ENCODE results near the gene UBE2H.
"Not testable (repeated sequence)": the region's sequence is repeated elsewhere in the genome, so short reads cannot be mapped to it uniquely, and the experiment has no call there.

Gene UBE2H

DNA sequence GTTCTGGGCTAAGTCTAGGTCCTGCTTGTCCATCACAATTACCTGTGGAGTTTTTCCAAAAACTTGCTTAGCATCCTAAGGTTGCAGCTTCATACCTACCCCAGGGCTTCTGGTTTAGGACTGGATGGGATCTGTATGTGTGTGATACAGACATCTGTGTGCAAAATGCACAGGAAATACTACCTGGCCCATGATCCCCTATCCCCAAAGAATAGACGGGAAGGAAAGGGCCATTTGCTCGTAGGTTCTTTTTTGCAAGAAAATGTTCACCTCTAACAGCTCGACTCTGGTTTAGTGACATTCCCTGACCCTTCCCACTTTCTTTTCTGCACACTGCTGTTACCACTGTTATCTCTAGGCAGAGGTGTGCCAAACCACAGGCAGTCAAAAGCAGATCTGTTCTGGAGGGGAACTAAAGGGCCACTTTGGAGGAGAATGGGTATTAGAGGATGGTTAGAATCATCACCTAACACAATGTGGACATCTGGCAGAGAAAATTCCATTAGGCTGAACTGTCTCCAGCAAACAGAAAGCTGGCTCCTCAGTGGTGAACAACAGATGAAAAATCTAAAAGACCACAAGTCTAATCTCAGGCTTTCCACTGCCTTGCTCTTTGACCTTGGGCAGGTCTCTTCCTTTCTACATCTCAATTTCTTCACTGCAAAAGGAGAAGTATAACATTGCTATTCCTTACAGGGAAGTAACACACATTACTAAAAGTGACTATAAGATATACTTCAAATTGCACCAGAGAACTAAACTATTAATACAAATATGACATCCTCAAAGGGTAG is 107.4 kb downstream of the UBE2H start:
- no peak for DNase-seq (ENCODE audit: low read depth in 2 of 2, low spot score in 1 of 2)

DNA sequence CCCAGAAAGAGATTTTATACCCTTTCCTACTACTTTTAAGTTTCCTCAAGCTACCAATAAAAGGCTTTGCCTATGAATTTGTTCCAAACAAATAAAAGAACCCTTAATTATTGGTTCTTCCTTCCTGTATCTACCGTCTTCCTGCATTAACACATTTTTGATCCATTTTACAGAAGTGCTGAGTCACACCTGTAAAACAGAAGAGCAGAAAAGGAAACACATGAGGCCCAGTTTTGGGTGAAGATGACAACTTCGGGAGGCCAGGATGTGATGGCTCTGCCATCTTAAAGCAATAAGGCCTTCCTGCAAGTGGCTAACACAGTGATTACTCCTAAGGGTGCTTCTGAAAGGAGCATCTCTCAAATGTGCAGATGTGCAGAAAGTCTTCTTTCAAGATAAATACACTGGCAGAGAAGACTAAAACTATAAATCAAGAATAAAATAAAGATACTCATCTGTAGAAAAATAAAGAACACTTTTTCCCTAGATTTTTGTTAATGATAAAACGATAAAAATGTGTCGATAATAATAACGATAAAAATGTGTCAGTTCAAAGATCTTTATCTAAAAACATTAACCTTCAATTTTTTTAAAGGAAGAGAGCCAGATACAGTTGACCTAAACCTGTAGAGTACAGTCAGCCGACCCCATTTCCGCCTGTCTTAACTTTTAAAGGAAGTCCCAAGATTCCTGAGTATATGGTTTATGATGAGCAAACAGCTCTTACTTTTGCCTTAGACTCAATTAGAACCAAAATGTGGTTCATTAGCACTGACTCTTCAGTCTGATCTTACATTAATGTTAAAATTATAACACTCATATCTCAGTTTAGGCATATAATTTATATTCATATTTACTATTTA is 108.6 kb downstream of the UBE2H start:
- DNase-seq (ENCODE audit: low read depth in 2 of 2, low spot score in 1 of 2): no peak

DNA sequence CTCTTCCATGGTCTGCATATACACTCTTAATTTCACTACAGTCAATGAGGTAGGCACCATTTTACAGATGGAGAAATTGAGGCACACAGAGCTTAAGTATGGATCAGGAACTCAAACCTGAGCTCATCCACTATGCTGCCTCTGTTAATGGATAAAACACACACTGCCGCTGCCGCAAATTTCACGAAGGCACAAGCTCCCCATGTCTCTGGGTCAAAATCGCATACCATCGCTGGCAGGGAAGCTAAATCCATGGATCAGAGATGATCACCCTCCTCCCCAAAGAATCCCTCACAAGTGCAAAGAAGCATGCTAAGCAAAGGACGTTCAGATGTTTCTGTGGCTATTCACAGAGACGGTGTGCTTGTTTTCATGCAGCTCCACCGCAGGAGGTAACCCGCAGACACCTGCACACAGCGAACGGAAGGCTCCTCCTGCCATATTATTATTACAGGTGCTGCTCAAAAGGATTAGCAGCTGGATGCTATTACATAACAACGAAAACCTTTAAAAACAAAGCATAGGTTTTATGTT is 109.3 kb downstream of the UBE2H start:
- no peak for DNase-seq (ENCODE audit: low read depth in 2 of 2, low spot score in 1 of 2)

DNA sequence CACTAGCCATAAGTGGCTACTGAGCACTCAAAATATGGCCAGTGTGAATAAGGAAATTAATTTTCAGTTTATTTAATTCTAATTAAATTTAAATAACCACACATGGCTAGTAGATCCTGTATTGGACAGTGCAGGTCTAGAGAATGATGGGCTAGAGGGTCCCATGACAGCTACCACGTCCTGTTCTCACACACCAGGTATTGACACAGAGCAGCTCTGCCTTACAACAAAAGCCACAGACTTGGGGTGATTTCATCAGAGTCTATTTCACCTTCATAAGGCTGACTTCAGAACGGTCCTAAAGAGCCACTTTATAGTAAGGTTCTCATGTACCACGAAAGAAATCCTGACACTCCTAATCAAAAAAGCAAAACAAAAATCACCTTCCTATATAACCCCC is 111.3 kb downstream of the UBE2H start:
- no peak for DNase-seq (ENCODE audit: low read depth in 2 of 2, low spot score in 1 of 2)

DNA sequence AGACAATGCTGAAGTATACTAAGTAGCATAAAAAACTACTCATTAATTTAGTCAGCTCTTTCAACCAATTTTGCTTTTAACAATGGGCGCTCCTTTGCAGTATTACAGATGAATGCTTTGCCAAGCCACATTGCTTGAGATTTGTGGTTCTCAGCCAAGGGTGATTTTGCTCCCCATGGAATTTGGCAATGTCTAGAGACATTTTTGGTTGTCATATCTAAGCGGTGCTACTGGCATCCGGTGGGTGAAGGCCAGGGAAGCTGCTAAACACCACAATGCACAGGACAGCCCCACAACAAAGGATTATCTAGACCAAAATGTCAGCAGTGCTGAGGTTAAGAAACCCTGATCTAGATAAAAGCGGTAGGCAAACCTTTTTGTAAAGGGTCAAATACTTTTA is 112.0 kb downstream of the UBE2H start:
- no peak for DNase-seq (ENCODE audit: low read depth in 2 of 2, low spot score in 1 of 2)

DNA sequence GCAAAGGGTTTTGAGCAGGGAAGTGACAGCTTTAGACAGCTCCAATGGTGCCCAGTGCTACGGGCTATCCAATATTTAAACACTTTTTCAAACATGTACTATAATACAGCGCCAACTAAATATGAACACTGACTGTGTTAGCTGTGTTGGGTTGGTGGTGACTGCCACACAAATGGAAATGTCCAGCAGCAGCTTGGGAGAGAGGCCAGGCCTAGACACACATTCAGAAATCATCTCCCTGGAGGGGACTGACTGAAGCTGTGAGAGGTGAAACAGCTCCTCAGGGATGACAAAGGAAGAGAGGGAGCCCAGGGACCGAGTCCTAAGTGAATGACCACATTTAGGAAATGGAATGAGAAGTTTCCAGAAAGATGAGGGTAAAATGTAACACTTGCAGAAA is 115.8 kb downstream of the UBE2H start:
- no peak for DNase-seq (ENCODE audit: low read depth in 2 of 2, low spot score in 1 of 2)

DNA sequence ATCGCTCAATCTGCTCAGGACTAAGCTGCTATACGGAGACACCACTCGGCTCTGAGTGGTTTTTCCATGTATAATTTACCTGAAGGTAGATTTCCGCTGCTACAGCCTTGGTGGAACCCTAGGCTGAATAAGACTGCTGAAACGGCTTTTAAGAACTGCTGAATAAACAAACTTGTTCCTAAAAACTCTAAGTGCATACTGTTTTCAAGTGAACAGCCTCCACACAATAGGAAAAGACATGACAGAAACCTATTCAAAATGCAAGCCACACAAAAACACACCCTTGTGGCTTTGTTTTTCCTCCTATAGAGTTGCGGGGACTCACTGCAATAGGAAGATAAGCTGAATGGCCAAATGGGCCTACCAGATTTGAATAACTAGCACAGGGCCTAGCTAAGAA is 117.2 kb downstream of the UBE2H start:
- DNase-seq (ENCODE audit: low read depth in 2 of 2, low spot score in 1 of 2): no peak

DNA sequence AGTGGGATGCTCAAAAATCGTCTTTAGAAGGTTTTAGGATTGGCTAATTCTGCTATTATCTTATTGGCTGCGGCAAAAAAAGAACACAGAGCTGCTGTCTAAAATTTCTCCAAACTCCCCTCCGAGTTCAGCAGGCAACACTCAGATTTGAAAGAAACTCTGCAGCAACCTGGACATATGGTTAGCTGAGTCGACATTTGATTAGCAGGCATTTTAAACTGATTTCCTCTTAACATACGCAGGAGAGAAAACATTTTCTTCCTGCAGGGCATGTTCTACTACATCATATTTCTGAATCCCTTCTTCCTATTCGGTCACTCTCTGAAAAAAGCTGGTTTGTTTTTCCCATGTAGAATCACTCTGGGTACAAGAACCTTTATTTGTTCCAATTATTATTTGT is 119.4 kb downstream of the UBE2H start:
- not testable (repeated sequence) for DNase-seq (ENCODE audit: low read depth in 2 of 2, low spot score in 1 of 2)

DNA sequence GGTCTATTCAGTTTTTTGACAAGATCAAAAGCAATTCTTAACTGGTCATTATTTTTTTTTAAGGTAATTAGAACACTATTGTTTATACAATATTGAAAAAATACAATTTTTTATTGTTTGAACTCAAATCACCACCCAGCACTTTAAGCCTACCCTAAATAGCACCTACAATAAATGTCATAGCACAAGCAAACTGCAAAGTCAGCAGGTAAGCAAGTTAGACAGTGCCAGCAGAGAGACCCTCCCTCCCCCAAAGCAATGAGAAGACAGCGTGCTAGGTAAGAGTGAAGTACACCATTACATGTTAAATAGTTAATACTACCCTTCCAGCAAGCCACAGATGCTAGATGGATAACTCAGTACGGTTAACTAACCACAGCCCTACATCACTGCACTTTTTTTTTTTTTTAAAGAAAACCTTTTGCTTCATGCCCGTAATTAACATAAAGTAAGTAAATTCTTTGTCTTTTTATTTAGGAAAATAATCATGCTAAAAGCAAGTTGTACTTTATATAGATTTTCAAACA is 120.0 kb downstream of the UBE2H start:
- no peak for DNase-seq (ENCODE audit: low read depth in 2 of 2, low spot score in 1 of 2)

DNA sequence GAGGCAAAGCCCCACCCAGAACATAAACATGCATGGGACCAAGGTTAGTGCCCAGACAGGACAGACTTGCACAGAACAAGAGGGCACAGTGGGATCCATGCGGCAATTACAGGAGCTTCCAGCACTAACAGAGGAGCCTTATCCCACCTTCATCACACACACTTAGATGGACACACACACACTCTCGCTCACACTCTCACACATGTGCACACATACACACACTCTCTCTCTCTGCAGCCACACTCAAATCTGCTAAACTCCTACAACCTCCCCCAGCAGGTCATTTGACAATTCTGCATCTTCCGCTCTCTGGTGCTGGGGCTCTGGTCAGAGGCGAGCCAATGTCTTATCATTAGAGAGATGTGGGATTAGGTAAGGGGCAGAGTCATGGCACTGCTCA is 120.5 kb downstream of the UBE2H start:
- no peak for DNase-seq (ENCODE audit: low read depth in 2 of 2, low spot score in 1 of 2)

DNA sequence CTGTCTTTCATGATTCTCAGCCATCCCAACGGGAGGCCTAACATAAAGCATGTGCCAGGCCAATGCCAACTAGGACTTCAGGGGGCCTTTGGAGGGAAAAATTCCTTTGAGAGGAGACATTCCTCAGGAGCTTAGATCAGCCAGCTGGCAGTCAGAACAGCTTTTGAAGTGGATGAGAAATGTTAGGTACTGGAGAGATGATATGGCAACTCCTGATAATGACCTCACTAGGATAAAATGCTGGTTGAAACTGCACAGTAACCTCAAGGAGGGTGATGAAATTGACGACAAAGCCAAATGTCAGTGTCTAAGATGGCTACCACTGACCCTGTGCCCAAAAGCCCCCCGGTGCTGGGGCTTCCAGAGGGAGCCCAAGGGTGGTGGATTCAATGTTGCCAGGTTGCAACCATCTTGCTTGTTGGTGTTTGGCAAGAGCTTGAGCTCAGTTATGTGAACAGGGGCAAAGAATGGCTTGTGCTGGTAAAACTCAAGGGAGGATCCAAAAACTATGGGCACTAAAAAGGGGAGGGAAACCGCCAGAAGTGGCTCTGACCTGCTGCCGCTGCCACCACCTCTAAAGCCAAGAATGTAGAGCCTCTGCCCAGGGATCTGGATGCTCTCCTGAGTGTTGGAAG is 121.2 kb downstream of the UBE2H start:
- DNase-seq (ENCODE audit: low read depth in 2 of 2, low spot score in 1 of 2): no peak

DNA sequence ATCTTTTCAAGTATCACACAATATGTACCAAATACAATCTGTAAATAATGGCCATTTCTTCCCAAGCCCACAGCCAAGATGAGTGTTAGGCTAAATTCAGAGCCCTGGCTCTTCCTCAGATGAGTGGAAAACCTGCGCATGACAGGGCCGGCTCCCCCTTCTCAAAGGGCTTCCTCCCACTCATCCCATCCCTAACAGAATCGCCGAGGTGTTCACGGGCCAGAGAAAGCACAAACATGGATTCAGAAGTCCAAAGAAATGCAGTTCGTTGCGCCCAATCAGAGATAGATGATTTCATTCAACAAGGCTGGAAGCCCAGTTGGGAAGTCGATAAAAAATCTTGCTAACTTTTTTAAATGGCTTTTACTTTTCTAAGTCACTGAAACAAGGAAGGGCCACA is 121.8 kb downstream of the UBE2H start:
- no peak for DNase-seq (ENCODE audit: low read depth in 2 of 2, low spot score in 1 of 2)

DNA sequence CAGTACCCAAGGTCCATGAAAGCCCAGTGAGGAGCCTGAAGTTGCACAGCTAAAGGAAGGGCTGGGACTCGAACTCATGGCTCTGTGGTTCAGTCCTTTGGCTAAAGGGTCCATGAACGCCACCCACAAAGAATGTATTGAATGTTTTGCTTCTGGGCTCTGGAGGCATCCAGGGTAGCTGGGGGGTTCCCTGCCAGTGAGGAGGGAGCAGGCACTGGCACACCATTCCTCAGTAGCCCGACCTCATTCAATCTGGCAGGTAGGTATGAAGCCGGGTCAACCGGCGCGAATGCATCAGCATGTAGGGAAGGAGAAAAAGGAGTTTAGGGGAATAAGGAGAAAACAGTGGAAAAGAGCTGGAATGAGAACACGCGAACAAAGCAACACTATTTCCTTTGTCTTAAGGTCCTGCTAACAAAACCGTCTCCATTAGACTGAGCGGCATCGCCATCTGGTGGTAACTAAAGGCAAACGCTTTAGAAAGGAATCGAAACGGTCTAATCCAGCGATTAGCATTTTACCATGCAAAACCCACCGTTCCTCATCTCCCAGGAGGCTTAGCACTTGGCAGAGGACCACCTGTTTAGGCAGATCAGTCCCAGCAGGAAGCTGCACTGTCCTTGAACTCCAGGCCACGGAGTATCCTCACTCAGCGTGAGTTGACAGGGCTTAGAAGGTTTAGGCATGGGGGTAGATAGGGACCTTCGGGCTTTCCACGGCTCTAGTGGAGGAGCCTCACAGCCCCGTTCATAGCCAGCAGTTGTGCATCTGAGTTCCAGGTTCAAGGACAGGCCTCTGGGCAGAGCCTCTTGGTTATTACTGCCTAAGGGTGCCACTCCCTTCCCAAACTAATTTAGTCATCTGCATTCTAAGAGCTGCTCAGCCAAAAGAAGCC is 122.8 kb downstream of the UBE2H start:
- DNase-seq (ENCODE audit: low read depth in 2 of 2, low spot score in 1 of 2): no peak

DNA sequence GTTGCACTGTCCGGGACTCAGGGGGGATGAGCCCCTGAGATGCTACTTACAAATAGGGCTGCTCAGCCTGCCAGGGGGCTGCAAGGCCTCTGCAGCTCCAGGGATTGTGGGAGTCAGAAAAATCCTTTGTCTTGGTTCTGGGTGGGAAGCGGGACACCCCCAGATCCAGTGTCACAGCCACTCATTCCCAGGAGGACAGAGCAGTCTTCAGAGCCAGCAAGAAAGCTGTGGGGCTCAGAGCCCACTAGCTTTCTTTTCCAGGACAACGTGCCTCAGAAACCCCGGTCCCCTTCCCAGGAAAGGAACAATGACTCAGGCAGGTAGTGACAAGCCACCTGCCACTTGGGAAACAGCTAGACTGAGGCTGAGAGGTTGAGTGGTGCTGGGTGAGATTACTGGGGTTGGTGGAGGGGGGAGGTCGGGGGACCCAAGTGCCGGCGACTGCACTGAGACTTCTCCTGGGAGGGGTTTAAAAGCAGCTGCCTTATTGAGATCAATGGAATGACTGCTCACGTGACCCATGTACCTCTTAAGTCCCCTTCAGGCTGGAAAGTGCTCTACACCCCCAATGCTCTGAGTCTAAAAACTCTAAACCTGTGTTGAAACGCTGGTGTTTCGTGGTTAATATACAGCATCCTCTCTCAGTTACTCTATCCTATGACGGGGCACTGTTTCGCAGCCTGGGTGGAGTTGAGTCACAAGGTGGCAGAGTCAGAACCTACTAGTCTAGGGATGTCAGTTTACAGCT is 123.6 kb downstream of the UBE2H start:
- no peak for DNase-seq (ENCODE audit: low read depth in 2 of 2, low spot score in 1 of 2)

DNA sequence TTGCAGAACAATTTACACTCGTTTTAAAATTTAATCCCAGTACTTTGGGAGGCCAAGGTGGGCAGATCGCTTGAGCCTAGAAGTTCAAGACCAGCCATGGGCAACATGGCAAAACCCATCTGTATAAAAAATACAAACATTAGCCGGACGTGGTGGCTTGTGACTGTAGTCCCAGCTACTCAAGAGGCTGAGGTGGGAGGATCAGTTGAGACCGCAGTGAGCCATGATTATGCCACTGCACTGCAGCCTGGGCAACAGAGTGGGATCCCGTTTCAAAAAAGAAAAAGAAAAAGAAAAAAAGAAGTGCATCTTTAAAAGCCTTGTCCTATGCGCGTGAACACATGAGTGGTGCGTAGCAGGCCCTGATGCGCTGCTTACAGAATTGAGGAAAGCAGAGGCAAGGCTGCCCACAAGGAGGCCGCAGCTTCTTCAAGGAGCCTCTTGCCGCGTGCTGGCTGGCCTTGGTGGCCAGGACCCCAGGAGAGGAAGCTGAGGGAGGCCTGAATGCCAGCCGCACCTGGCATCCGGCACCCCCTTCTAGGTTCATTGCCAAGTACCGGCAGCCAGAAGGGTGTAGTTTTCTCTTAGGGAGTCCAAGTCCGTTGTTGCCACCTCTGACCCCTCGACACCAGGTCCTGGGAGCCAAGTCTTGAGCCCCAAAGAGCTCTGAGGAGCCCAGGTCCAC is 124.5 kb downstream of the UBE2H start:
- DNase-seq (ENCODE audit: low read depth in 2 of 2, low spot score in 1 of 2): no peak

DNA sequence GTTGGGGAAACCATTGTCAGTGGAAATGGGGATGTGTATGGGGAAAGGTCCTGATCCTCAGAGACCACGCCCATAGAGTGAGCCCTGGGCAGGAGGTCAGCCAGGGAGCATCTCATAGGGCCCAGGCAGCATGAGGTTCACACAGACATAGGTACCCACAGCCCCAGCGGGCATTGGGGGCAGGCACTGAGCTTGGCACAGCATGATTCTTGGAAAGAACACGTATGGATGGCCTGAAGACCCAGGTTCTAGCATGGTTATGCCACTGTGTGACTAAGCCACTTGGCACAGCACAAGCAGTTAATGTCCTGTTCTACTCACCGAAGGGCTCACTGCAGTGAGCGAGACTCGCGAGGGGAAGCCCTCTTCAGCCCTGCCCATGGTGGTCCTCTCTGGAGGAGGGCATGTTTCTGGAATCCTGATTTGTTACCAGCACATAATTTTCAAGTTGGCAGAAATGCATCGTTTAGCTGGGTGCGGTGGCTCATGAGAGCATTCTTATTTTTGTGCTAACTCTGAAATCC is 125.2 kb downstream of the UBE2H start:
- no peak for DNase-seq (ENCODE audit: low read depth in 2 of 2, low spot score in 1 of 2)

DNA sequence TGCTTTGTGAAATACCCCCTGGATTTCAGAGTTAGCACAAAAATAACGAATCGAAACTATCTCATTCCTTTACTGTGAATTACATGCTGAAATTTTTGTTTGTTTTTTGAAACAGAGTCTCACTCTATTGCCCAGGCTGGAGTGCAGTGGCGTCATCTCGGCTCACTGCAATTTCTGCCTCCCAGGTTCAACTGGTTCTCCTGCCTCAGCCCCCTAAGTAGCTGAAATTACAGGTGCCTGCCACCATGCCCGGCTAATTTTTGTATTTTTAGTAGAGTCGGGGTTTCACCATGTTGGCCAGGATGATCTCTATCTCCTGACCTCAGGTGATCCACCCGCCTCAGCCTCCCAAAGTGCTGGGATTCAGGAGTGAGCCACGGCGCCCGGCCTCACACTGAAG is 125.9 kb downstream of the UBE2H start:
- not testable (repeated sequence) for DNase-seq (ENCODE audit: low read depth in 2 of 2, low spot score in 1 of 2)

DNA sequence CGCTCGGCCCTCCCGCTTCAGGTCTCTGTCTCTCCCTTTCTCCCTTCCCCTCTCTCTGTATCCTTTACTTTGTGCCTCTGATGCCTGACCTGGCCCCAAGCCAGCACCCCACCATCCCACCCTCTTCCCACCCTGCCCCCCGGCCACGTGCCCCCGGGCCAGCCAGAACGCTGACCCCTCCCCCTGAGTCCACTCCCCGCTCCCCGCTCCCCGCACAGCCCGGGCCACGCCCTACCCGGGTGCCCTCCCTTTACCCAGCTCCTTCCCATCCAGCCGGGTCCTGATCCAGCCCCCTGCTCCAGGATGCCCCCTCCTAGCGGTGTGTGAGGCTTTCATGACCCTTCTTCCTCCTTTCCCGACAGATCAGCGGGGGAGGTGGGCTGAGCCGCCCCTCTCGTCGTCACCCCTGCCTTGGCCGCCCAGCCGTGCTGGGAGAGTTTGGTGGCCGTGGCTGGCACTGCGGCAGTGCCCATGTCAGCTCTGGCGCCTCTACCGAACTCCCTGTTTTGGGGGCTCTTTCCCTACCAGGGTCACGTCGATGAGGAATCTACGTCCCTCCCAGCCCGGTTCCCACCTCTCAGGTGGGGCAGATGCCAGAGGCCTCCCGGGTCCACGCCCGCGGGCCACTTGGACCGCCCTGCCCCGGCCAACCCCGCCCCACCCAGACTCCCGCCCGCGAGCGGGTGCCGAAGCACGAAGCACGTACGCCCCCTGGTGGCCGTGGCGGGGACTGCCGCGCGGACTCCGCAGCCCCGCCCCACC is 127.4 kb downstream of the UBE2H start:
- DNase-seq (ENCODE audit: low read depth in 2 of 2, low spot score in 1 of 2): peak; percentile 71 to 82
